GM21526 (cell line): ENCODE data around the gene FITM2.

Source experiments
- ATAC-seq: cut with Tn5 transposase; IDR thresholded peaks from one replicate; pipeline ENCODE4 v1.9.1; 2021; ENCODE audit warnings: moderate library complexity; ENCODE audit not compliant: unreplicated experiment, low FRiP score

FITM2 gene

DNA sequence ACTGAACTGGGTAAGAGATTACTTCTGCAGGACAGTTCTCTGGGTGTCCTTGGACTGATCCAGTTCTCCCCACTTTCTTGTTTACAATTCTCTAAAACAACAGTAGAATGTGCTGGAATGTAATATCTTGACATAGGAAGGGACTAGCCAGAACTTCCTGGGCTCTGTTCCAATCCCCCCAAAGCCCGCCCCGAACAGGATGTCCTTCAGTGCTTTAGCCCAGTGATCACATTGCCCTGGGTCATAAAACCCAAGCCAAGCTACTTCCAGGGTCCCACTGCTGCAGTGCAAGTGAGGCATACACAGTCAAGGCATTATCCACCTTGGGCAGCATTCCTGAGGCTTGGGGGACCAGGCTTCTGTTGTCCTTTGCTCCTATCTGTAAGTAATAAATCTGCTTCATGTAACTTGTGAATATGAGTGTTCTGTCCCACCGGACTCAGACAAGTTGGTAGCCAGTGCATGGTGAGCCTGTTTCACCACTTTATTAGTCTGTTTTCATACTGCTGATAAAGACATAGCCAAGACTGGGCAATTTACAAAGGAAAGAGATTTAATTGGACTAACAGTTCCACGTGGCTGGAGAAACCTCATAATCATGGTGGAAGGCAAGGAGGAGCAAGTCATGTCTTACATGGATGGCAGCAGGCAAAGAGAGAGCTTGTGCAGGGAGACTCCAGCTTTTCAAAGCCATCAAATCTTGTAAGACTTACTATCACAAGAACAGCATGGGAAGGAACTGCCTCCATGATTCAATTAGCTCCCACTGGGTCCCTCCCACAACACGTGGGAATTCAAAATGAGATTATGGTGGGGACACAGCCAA is 23.5 kb downstream of the FITM2 start:
- ATAC-seq, result no peak

DNA sequence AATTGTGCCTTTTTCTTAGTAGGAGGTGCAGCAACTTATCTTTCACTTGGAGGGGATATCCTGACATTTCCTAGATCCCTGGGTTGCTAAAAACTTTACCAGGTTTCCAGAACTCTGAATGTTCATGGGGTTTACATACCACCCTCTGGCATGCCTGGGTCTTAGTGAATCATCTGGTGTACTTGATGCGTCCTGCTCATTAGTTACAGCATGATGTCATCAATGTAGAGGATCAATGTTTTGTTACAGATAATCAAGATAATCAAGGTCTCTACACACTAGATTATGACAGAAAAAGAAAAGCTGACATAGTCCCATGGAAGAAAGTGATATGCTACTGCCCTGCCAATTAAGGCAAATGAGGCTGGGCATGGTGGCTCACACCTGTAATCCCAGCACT is 27.0 kb downstream of the FITM2 start:
- ATAC-seq, result no peak

DNA sequence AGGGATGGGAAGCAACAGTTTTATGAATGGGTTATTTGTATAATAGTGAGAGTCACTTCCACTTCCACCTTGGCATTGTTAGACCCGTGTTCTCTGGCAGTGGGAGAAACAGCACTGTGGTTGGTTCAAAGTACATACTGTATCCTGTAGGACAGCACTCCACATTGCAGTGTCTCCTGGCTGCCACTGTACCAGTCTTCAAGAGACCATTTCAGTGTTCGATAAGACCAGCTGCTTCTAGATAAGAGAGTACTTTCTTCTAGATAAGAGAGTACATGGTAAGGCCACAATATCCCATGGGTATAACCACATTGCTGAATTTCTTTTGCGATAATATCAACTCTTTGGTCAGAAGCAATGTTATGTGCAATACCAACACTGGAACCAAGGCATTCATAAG is 28.8 kb downstream of the FITM2 start:
- ATAC-seq, result no peak

DNA sequence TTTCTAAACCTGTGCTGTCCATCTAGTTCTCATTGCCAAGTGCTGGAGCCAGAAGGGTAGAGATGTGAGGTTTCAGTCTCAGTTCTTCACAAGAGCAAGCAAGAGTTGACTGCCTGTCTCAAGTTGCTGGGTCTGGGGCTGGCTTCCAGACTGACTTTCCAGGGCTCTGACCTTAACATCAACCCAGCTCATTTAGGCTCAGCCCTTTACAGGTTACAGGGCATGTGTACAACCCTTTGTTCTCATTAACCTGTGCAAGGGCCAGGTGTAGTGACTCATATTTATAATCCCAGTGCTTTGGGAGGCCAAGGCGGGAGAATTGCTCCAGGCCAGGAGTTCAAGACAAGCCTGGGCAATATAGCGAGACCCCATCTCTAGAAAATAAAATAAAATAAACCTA is 30.6 kb downstream of the FITM2 start:
- ATAC-seq, result no peak

DNA sequence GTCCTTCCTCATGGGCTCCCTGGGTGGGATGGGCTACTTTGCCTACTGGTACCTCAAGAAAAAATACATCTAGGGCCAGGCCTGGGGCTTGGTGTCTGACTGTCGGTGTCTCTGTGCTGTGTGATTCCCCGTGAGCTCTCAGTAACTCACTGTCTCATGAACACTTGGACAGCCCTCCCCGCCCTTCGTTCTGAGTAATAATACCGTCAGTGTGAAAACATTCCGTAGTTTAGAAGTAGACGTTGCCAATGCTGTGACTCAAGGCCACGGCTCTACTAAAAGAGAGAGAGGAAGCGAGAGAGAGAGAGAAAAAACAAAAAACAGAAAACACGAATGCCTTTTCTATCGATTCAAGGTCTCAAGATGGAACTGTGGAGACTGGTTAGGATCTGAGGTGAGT is 31.8 kb downstream of the FITM2 start:
- no peak for ATAC-seq

DNA sequence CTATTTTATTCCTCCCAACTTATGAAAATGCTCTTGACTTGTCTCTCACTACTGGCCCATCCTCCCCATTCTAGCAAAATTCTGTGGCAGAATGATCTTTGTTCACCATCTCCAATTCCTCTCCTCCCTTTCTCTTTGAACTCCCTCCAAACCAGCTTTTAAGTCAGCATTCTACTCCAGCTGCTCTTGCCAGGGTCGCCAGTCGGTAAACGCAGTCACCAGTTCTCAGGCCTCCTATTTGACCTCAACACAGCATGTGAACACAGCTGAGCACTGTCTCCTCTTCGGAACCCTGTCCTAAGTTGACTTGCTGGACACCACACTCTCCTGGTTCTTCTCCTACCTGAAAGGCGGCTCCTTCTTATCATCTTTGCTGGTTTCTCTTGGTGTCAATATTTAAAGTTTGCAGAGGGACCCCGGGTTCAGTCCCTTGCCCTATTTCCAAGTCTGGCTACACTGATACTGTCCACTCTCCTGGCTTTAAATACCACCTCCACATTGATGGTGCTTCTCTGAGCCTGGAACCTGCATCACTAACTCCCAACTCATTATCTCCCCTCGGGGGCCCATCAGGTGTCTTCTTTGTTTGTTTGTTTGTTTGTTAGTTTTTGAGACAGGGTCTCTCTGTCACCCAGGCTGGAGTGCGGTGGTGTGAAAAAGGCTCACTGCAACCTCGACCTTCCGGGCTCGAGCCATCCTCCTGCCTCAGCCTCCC is 36.5 kb downstream of the FITM2 start:
- ATAC-seq, result no peak

DNA sequence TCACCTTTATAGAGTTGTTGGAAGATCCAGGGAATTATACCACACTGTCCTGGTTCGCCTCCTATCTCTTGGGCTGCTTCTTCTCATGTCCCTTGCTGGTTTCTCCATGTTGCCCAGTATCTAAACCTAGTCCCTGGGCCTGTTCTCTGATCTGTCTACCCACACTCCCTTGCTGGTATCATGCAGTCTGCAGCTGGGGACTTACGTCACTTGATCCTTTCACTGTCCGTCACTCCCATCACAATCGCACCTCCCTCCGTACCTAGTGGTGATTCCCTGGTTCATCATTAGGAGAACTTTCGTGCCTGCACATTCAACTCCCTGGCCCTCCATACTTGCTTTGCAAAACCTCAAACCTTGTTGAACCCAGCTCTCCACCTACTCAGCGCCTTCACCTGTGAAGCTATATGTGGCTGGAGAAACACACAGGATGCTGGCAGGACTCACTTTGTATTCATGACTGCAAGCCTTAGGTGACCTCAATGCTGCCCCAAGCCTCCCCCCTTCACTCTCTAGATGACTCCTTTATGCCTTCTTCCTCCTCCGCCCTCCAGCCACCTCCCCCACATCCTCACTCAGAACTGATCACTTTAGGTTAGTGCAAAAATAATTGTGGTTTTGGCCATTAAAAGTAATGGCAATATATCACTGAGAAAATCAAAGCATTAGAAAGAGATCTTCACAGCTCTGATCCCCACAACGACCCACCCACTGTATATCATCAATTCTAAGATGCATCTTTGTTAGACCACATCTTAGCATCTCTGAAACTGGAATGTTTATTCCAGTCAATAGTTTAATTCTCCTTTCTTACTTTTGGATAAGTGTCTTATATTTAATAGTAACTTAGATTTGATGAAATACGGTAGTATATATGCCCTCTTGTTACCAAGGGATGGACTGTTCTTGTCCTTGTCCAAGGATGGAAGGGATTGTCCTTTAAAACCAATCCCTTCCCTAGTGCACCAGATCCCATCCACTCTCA is 37.5 kb downstream of the FITM2 start:
- ATAC-seq, result no peak

DNA sequence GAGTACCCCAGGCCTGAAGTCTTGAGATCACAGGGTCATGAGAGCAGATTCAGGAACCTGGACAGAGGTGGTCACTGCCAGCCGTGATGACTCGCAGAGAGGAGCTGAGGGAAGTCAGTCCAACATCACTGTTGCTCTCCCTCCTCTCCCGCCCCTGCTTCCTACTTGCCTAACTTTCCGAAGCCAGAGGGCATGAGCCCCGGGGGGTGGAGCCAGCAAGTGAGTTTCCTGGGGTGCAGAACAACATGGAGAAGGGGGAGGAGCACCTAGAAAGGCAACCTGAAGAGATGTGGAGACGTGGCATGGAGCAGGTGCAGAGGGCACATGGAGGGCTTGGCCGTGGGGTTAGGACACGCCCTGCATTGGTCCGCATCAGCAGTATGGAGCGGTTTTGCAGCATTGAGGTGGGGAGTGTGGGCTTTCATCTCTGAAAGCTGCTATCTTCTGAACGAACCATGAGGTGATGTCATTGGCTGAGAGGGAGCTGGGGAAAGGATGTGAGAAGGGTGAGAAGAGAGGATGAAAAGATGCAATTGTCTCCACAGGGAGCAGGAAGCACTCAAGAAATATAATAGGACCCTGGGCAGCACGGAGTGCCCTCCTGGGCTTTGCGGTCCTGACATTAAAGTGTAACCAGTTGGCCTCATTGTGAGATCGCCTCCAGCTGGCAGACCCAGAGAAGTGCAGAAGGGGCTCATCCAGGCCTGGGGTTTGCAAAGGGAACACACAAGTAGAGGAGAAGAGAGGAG is 38.9 kb downstream of the FITM2 start:
- no peak for ATAC-seq

DNA sequence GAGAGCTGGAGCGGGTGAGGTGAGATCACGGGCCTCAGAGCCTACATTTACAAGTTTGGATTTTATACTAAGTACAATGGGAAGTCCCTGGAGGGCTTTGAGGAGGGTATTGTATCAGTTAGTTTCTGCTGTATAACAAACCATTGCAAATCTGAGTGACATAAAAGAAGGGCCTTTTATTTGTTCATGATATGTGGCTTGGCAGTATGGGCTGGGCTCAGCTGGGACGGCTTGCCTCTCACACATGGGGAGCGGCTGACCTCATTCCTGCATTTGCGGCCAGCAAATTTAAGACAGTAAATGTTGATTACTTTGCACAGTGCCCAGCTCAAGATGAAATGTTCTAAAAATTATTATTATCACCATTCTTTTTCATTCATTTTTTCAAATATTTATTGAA is 42.2 kb downstream of the FITM2 start:
- ATAC-seq, result no peak

DNA sequence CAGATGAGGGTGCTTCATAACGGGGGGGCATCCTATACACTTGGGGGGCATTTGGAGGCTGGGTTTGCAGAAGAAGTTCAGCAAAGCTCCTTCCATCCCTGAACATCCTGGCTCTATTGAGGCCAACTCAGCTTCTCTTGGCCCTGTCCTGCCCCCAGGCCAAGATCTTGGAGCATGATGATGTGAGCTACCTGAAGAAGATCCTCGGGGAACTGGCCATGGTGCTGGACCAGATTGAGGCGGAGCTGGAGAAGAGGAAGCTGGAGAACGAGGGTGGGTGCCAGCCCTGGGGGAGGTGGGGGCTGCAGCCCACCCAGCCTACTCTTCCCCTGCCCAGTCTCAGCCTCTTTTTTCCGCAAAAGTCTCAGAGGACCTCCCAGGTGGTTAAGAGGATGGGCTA is 46.7 kb downstream of the FITM2 start:
- ATAC-seq, result no peak

DNA sequence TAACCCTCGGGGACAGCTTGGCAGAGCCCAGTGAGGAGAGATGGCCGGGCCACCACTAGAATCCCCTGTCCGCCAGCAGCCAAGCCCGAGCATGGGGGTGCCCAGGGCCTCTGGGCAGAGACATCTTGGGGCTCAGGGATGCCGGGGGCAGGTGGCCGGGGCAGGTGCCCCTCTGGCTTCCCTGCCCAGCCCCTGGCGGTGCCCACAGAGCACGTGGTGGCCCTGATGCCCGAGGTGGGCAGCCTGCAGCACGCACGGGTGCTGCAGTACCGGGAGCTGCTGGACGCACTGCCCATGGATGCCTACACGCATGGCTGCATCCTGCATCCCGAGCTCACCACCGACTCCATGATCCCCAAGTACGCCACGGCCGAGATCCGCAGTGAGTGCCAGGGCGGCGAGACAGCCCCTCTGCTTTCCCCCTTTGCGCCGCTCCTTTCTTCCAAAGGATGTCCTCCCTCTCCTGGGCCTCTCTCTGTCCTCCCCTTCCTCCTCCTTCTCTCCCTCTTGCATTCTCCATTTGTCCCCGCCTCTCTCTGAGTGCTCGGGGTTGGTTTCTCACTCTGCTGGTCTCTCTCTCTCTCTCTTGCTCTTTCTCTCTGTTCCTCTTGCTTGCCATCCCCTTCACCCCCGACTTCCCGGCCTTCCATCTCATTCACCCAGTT is 52.6 kb downstream of the FITM2 start:
- ATAC-seq, result no peak

DNA sequence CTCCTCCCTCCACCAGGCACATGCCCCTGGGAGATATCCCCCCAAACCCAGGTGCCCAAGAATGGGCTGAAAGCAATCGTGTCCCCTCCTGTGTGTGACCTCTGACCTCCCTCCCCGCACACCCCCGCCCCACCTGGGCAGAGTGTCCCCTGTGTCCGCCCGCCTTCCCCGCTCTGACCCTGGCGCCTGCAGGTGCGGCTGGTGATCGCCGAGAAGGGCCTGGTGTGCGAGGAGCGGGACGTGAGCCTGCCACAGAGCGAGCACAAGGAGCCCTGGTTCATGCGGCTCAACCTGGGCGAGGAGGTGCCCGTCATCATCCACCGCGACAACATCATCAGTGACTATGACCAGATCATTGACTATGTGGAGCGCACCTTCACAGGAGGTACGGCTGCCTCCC is 54.0 kb downstream of the FITM2 start:
- no peak for ATAC-seq

DNA sequence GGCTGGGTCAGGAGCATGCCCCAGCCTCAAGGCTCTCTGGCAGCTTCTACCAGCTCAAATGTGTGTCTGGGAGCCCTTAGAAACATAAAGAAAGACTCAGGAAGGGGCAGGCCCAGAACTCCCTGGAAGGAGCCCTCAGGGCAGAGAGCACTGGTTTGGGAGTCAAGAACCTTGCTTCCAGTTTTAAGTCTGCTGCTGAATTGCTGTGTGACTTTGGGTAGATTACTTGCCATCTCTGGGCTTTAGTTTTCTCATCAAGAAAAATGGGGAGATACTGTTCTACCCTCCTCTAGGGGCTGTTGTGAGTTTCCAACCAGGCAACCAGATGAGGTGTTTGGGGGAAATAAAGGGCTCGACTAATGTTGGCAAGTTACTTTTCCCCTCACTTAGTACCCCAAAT is 55.1 kb downstream of the FITM2 start:
- ATAC-seq, result no peak

DNA sequence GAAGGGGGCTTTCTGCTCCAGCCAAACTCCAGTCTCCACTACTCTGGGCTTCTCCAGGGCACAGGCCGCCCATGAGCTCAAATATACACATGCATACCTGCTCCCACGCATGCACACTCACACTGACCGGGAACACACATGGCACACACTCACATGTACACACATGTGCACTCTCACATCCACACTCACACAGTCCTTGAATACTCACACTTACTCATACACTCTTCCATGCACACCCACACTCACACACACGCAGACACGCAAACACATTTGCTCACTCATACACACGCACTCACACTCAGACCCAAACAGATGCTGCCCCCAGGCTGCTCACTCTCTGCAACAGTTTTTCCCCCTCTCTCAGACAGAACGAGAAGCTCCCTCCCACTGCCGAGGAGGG is 56.9 kb downstream of the FITM2 start:
- ATAC-seq, result no peak

DNA sequence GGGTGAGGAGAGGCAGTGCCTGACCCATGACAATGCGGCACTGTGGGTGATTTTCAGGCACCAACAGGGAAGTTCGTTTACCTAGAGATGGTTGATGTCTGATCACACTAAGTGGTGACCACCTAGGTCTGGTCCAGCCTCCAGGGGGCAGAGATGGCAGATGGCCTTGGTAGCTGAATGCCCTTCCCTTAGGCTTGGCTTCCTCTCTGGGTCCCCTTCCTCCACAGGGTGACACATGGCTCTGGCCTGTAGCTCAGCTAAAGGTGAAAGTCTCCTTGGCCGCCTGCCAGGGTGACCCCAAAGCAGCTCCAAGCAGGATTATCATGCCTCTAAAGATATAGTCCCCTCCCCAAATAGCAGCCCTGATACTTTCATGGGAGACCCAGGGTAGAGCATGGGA is 57.5 kb downstream of the FITM2 start:
- no peak for ATAC-seq
